ENCODE results near the gene TRAF7.

GRCh38 chr16:2179576-2179975 is 24.0 kb downstream of the TRAF7 start:
- TF ChIP-seq CTCF (IDR thresholded peaks at IDR 0.05; ENCODE audit: borderline replicate concordance, extremely low read depth, low read length, poor library complexity, severe bottlenecking) (no peak), EZH2 (IDR thresholded peaks at IDR 0.05; ENCODE audit: borderline replicate concordance, low read depth, low read length, severe bottlenecking) (no peak)

Data from DND-41 (cell line).